Measurements from ENCODE around the gene RASAL2. TPM values are rescaled to one million over a fixed set of nuclear protein-coding genes. Genes with fewer than 3 reads are reported as not detected.

RASAL2 gene
- total and polyA plus RNA-seq, 2 of the 13 experiments (the other 11 are each of a cell fraction or from before 2014, with no cell fraction given), result 5.4 to 5.9 TPM

GRCh38 chr1:178093951-178094738 lies at the start of gene RASAL2 (continued):
- no peak for TF ChIP-seq ATF6 (CRISPR knock-in tag; conservative IDR thresholded peaks at IDR 0.05)
- TF ChIP-seq NR2F6 (IDR thresholded peaks at IDR 0.05), result no peak
- TF ChIP-seq NR2F6 (CRISPR knock-in tag; IDR thresholded peaks at IDR 0.05), result no peak
- no peak for TF ChIP-seq MBNL3 (CRISPR knock-in tag; conservative IDR thresholded peaks at IDR 0.05)
- TF ChIP-seq ONECUT2 (CRISPR knock-in tag; IDR thresholded peaks at IDR 0.05), result no peak
- TF ChIP-seq ZNF605 (CRISPR knock-in tag; IDR thresholded peaks at IDR 0.05), result peak; percentile 6; the same call in 1 of the 2 replicates
- peak; percentile 51 for TF ChIP-seq CCDC6 (CRISPR knock-in tag; IDR thresholded peaks at IDR 0.05)
- no peak for TF ChIP-seq SNAI1 (CRISPR knock-in tag; IDR thresholded peaks at IDR 0.05; ENCODE audit: borderline replicate concordance)
- TF ChIP-seq TFDP1 (CRISPR knock-in tag; IDR thresholded peaks at IDR 0.05; ENCODE audit: borderline replicate concordance), result peak; percentile 55; the same call in 1 of the 2 replicates
- no peak for TF ChIP-seq TRAFD1 (CRISPR knock-in tag; IDR thresholded peaks at IDR 0.05; ENCODE audit: borderline replicate concordance)
- no peak for TF ChIP-seq SNAPC2 (CRISPR knock-in tag; IDR thresholded peaks at IDR 0.05)
- TF ChIP-seq HNRNPH1 (optimal IDR thresholded peaks at IDR 0.05; ENCODE audit: low read depth, low read length), result no peak
- no peak for TF ChIP-seq ZNF44 (CRISPR knock-in tag; IDR thresholded peaks at IDR 0.05)
- TF ChIP-seq MLX (CRISPR knock-in tag; IDR thresholded peaks at IDR 0.05), result no peak
- TF ChIP-seq ZNF362 (CRISPR knock-in tag; IDR thresholded peaks at IDR 0.05; ENCODE audit: borderline replicate concordance), result no peak; the same call in 1 of the 2 replicates
- TF ChIP-seq RNF219 (CRISPR knock-in tag; IDR thresholded peaks at IDR 0.05), result no peak
- TF ChIP-seq ZNF710 (CRISPR knock-in tag; IDR thresholded peaks at IDR 0.05; ENCODE audit: borderline replicate concordance), result no peak; the same call in 1 of the 2 replicates
- no peak for TF ChIP-seq ZFYVE20 (CRISPR knock-in tag; IDR thresholded peaks at IDR 0.05; ENCODE audit: borderline replicate concordance, low read depth)

All from HepG2 (cell line).